Measurements from ENCODE around the gene EPHA3.

The EPHA3 gene

GRCh38 chr3:89227634-89228033 lies 120.2 kb downstream of the EPHA3 start:
- no peak for ATAC-seq
- no peak for DNase-seq

- ATAC-seq = no peak
Observed at GRCh38 chr3:89232155-89232554, 124.7 kb downstream of the EPHA3 start.

GRCh38 chr3:89234620-89235019 lies 127.2 kb downstream of the EPHA3 start:
- DNase-seq = no peak
- no peak for ATAC-seq

More at GRCh38 chr3:89232155-89232554, 124.7 kb downstream of the EPHA3 start:
- DNase-seq = no peak

GRCh38 chr3:89238846-89239245 lies 131.4 kb downstream of the EPHA3 start:
- ATAC-seq (no peak), DNase-seq (no peak)

GRCh38 chr3:89239774-89240173 lies 132.4 kb downstream of the EPHA3 start:
- DNase-seq (no peak), ATAC-seq (no peak)

- DNase-seq = no peak
- no peak for ATAC-seq
Observed at GRCh38 chr3:89245612-89246011, 138.2 kb downstream of the EPHA3 start.

GRCh38 chr3:89246326-89246725 lies 138.9 kb downstream of the EPHA3 start:
- no peak for ATAC-seq
- DNase-seq = no peak

GRCh38 chr3:89250742-89251141 lies 143.3 kb downstream of the EPHA3 start:
- no peak for ATAC-seq
- no peak for DNase-seq

- DNase-seq = no peak
- no peak for ATAC-seq
Observed at GRCh38 chr3:89252016-89252415, 144.6 kb downstream of the EPHA3 start.

GRCh38 chr3:89252860-89253259 lies 145.4 kb downstream of the EPHA3 start:
- no peak for ATAC-seq
- no peak for DNase-seq

GRCh38 chr3:89256395-89256794 lies 149.0 kb downstream of the EPHA3 start:
- DNase-seq (no peak), ATAC-seq (no peak)

GRCh38 chr3:89256882-89257281 lies 149.5 kb downstream of the EPHA3 start:
- ATAC-seq (no peak), DNase-seq (no peak)

GRCh38 chr3:89260721-89261120 lies 153.3 kb downstream of the EPHA3 start:
- DNase-seq (no peak), ATAC-seq (no peak)

GRCh38 chr3:89261673-89262072 lies 154.3 kb downstream of the EPHA3 start:
- ATAC-seq = no peak
- no peak for DNase-seq

- ATAC-seq (no peak), DNase-seq (no peak)
Observed at GRCh38 chr3:89262309-89262929, 155.0 kb downstream of the EPHA3 start.

GRCh38 chr3:89264037-89264560 lies 156.7 kb downstream of the EPHA3 start:
- DNase-seq = no peak
- no peak for ATAC-seq

- ATAC-seq = no peak
Observed at GRCh38 chr3:89266074-89266473, 158.7 kb downstream of the EPHA3 start.

GRCh38 chr3:89268059-89268458 lies 160.6 kb downstream of the EPHA3 start:
- DNase-seq (no peak), ATAC-seq (no peak)

More at GRCh38 chr3:89266074-89266473, 158.7 kb downstream of the EPHA3 start:
- no peak for DNase-seq

GRCh38 chr3:89270201-89270600 lies 162.8 kb downstream of the EPHA3 start:
- DNase-seq = no peak
- no peak for ATAC-seq

GRCh38 chr3:89275001-89275400 lies 167.6 kb downstream of the EPHA3 start:
- ATAC-seq = no peak
- no peak for DNase-seq

GRCh38 chr3:89276116-89276515 lies 168.7 kb downstream of the EPHA3 start:
- no peak for DNase-seq
- no peak for ATAC-seq

- no peak for DNase-seq
- no peak for ATAC-seq
Observed at GRCh38 chr3:89278302-89279025, 171.0 kb downstream of the EPHA3 start.

- no peak for ATAC-seq
- DNase-seq = no peak
Observed at GRCh38 chr3:89280301-89280700, 172.9 kb downstream of the EPHA3 start.

Data from stimulated activated naive CD8-positive, alpha-beta T cell treated with anti-CD3 and anti-CD28 coated beads, Interleukin-15, Interleukin-2, amounts not matched to agents 100 U/mL and 50 U/mL, for 24 hours (primary cell).